ENCODE data around the gene LARP6.
"Not testable (repeated sequence)": the region's sequence is repeated elsewhere in the genome, so short reads cannot be mapped to it uniquely, and the experiment has no call there.

LARP6 gene

DNA sequence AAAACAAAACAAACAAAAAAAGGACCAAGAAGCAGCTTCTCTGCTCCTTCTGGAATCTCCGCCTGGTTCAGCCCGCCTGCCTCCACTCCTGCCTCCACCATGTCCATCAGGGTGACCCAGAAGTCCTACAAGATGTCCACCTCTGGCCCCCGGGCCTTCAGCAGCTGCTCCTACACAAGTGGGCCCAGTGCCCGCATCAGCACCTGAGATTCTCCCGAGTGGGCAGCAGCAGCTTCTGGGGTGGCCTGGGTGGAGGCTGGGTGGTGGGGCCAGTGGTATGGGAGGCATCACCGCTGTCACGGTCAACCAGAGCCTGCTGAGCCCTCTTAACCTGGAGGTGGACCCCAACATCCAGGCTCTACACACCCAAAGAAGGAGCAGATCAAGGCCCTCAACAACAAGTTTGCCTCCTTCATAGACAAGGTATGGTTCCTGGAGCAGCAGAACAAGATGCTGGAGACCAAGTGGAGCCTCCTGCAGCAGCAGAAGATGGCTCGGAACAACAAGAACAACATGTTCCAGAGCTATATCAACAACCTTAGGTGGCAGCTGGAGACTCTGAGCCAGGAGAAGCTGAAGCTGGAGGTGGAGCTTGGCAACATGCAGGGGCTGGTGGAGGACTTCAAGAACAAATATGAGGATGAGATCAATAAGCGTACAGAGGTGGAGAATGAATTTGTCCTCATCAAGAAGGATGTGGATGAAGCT, 4.8 kb upstream of the LARP6 start:
- DNase-seq: not testable (repeated sequence)

DNA sequence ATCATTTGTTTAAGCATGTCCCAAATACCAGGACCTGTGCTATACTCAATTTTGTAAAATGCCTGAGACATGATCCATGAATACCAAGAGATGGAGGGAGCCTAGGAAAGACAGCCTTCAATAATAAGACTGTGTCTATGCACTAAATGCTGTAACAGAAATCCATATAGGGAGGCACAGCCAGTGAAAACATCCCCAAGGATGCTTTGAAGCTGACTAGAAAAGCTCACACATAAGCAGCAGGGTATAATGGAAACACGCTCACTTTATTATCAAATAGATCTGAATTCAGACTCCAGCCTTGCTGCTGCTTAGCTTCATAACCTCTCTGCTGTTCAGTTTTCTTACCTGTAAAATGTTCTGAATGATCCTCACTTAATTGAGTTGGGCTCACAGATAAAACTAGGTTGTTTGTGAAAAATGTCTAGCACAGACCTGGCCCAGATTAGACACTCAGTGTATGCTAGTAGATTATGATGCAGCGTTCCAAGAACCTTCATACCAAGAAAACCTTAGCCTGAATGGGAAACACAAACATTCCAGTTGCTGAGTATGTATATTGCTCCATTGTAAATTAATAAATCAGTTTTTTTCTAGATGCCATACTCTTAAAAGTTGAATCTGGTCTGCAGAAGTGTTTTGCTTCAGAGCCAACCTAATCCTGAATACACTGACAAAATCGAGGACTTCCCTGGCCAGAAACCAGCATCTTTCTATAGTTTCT, 3.8 kb upstream of the LARP6 start:
- DNase-seq: no peak

DNA sequence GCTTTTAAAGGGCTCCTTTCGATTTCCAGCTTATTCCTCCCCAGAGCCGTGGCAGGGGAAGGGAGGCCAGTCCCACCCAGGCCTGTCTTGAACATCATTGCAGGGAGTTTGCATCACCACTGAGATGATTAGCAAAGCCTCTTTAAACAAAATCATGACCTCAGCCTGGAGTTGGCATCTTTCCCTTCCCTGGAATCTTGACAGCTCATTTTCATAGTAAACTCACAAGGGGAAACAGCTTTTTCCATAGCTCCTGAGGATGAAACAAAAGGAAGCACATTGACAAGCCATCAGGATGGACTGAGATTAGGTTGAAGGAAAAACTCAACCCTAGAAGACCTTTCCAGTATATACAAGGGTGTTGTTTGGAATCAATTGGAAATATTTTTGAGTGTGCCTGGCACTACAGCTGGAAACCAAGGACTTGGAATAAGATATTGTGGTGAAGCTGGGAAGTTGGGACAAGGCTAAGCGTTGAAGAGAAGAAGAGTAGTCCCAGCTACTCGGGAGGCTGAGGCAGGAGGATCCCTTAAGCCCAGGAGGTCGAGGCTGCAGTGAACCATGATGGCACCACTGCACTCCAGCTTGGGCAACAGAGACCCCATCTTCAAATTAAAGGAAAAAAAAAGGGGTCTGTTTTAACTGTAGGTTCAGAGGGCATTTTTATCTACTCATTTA, 3.1 kb upstream of the LARP6 start:
- DNase-seq: no peak

DNA sequence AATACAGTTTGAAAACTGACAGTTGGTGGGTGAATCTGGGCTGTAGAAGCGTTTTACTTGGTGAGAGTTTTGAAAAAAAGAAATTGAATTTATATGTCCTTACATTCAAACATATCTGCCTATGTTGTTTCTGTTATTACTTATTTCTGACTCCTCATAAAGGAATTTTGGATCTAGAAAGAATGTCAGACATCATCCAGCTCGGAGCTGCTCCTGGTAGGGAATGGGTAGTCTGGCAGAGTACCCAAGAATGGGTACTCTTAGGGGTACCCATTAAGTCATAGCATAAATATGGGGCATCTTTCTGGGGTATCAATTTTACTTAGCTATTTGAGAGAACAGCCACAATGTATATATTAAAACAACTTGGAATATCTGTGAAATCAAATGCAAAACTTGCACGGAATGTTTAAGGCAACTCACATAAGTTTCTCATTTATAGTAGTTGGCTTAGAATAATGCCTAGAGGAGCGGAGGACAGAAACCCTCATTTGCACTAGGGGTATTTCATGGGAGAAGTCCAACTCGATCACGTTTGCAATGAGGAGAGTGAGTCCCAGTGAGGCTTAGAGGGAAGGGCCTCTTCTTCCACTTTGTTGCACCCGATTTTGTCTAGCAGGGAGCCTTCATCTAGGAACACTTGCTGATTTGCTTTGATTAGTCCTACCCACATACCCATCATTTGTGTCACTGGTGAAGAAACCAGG, 2.4 kb upstream of the LARP6 start:
- no peak for DNase-seq

DNA sequence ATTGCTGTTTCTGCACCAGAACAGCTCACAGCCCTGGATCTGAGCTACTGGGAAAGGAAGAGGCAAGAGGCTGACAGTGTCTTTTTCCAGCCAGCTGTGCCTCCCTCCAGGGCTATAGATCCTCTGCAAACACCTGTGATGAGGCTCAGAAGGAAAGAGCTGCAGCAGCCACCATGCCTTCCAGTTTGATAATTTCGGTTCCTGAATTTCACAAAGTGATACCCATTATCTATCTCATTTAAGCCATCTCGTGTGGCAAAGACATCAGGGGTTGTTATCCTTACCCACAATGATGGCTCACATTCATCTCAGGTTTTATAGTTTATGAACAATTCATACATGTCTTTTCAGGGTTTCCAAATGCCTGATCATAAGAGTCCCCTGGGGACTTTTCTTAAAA, 1.8 kb upstream of the LARP6 start:
- no peak for DNase-seq

DNA sequence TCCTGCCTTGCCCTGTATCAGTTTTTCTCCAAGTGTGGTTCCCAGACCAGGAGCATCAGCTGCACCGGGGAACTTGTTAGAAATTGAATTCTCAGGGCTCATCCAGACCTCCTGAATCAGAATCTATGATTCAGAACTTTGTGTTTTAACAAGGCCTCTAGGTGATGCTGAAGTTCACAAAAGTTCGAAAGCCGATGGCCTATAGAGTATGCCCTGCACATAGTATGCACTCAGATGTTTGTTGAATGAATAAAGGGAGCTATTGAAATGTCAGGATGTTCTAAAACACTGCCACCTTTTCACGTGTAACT, 664 bp upstream of the LARP6 start:
- no peak for DNase-seq

DNA sequence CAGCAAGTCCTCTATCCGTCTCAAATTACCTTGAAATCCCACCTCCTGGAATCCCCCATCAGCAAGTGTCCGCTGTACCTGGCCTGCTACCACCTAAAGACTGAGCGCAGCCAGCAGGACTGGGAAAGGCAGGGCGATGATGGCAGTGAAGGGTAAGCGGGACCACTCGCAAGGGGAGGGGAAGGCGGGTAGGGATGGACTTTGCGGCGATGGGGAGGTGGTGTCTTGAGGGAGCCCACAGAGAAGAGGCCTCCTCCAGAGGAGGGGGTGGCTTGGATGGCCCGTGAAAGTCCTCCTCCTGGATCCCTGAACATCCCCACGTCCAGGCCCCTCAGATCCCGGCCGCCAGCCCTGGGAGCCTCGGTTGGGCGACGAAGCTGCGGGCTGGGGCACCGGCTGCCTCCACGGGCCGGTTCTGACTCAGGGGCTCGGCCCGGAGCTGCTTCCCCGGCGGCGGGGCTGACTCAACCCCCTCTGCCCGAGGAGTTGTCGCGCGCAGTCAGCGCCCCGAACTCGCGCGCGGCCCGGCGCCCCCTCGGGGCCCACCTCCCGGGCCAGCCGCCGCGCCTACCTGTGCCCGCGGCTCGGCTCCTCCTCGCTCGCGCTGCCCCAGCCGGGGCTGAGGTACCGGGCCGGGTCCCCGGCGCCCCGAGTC, 512 bp downstream of the LARP6 start:
- DNase-seq: no peak

DNA sequence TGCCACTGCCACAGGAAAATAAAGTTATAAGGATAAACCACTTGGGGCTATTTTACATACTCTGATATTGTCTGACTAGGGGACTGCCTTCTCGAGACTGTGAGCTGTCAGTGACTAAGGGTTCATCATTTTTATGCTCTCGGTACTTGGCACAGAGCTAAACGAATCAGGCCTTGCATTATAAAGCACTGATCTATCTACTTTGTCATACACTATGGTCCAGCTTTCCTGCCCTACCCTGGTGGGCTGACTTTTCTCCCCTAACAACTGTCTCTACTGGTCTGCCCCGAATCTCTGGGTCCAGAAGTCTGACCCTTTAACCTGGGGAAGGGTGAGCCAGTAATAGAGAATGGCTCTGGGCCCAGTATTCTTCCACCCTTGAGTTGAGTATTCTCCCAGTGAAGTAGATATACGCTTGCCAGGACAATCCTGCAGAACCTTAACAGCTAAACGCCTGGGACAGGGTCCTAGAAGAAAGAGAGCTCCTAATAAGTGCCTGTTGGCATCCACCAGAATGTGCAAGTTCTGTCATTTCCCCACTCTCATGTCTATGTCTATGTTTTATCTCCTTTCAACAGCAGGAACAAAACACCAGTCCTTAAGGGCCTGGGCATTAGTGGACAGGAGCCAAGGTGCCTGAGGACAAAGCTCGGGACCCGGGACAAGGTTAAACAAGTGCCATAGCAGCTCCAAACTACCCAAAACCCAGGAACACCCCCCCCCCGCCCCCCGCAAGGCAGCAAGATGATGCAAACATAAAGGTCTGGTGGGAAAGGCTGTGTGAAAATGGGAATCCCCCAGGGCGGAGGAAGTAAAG, 1.2 kb downstream of the LARP6 start:
- no peak for DNase-seq

DNA sequence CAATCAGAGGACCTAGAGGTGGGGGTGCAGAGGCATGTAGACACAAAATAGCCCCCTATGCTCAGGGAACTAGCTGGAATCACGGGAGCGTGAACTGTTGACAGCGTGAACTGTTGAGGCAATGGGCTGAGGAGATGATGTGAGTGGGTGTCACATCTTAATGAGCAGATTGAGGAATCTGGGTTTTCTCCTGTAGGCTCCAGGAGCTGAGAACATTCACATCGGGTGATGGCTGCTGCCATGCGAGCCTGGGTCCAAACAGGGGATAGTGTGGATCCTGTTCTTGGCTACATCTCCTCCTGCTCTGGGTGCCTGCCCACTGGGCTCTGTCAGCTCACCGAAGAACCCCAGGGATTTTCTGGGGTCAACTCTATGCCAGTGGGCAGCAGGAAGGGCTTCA, 2.1 kb downstream of the LARP6 start:
- DNase-seq: no peak

DNA sequence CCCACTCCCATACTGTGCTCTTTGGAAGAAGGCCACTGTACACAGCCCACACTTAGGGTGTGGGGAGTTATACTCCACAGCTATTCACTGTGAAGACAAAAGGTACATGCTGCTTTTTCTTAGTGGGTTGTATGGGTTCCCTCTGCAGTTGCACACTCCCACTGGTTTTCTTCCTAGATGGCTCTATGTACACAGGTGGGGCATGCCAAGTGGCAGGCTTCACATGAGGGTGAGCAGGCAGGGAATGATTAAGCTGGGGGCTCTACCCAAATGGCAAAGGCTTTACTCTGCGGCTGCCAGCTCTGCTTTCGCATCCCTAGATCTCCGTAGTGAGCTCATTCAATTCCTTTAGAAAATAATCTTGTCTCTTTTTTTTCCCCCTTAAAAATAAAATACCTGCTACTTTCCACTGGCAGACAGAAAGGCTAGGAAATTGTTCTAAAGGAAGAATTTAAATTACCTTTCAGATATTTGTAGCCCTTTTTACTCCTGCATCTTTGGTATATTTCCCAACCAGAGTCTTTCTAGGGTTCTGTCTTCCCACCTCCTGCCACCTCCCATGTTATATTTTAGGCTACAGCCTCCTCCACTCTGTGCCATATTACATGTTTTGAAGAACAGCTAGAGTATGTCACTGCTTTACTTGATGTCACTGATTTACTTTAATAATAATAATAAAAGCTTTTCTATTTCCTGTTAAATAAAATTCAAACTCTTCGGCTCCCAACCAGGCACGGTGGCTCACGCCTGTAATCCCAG, 8.2 kb downstream of the LARP6 start:
- no peak for DNase-seq

DNA sequence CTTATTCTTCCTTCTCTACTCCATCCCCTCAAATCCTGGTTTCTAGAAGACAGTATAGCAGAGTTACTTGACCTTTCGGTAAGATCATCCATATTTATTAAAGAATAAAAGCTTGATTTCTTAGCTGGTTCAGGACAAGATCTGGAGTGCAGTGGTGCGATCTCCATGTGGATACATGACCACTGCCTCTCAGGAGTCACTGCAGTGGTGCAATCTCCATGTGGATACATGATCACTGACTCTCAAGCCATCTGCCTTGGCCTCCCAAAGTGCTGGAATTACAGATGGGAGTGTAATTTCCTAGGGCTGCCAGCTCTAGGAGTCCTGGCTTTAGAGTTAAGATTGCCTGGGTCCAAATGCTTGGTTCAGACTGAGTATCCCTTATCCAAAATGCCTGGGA, 16.5 kb downstream of the LARP6 start:
- DNase-seq: no peak

DNA sequence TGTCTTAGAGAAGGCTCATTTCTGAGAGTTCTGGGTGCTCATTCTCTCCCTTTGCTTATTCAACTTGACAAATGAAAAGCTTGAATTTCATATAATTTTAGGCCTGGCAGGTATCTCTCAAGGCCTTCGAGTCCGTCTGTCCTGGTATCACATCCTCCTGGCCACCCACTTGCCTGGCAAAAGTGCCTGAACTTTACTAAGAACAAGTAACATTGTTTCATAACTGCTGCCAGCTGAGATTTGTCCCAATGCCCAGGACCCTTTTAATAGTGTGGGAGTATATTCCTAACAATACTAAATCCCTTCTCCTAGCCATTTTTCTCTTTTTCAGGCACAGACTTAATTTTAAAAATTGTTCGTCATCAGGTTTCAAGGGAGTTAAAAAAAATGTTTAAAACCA, 18.1 kb downstream of the LARP6 start:
- no peak for DNase-seq

DNA sequence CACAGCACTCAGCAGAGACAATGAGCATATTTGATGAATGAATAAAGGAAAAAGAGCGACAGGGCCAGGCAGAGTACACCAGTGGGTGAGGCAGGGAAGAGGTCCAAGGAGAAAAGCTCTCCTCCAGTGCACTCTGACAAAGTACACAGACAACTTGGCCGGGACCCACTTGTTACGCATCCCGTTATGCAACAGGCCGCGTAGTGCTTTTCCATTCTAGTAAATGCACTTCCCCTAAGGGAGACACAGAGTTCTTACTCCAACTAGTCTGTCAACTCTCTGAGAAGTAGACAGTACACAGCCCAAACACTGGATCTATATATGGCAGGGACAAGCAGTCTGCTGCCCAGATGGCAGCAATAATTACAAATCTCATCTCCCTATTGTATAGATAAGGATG, 18.5 kb downstream of the LARP6 start:
- no peak for DNase-seq

DNA sequence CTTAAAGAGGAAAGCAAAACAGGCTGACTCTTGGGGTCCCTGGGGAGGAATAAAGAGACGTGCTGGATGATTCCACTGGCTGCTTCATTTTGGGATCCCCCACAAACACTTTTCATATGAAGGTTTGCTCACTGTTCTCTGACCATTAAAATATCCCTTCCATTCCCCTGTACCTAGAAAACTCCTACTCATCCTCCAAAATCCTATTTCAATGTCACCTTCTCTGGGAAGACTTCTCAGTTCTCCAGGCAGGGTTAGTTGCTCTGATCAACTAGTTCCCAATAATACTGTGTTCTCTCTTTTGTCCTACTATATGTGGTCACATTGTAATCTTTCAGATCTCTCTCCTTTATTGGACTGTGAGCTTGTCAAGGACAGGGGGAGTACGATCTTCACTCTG, 19.0 kb downstream of the LARP6 start:
- DNase-seq: no peak

DNA sequence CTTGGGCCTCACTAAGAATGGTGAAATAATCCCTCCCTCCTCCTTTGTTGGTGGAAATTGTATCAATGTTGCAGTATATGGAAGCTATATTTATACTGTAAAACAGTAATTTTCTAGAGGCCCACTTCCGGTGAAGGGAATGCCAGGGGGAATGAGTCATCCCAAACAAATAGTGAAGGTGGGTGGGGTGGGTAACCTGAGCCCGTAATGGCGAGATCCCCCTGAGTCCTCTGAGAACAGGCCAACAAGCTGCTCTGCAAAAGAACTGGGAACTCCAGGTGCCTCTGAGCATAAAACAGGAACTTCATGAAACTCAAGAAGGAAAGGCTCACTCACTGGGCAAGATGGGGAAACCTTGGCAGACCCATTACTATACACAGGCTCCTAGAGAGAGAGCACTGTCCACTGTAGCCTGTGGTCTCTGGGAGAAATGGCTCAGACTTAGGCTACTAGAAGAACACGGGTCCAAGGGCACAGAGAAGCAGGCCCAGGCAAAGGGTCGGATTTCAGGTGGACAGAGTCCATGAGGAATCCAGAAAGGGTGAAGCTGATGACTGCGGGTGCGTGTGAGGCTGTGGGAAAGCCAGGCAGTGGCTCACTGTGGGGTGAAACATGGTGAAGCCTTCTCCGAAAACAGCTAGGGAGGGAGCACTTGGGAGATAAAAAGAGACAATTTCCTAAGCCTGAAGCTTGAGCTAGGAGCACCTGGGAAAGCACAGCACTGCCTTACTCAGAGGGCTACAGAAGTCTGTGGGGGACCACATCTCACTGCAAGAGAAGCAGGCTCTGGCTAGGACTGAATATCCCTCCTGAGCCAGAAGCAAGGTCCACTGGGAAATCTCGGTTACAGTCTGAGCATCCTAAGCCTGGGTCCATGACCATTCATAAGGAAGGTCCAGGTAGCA, 19.8 kb downstream of the LARP6 start:
- peak; percentile 24 for DNase-seq

DNA sequence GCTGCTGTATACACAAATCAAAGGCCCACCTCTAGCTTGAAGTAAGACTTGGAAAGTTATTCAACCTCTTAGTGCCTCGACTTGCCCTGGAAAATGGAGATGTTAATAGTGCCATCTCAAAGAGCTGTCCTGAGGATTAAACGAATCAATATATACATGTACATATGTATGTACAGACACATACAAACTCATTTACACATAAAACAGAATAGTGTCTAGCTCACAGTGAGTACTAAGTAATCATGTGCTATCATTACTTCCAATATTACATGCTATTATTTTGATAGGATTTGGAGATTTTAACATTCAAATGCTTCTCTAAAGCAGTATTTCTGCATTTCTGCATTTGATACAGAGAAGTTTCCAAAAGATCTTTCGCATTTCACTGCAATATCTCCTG, 20.5 kb downstream of the LARP6 start:
- DNase-seq: no peak

DNA sequence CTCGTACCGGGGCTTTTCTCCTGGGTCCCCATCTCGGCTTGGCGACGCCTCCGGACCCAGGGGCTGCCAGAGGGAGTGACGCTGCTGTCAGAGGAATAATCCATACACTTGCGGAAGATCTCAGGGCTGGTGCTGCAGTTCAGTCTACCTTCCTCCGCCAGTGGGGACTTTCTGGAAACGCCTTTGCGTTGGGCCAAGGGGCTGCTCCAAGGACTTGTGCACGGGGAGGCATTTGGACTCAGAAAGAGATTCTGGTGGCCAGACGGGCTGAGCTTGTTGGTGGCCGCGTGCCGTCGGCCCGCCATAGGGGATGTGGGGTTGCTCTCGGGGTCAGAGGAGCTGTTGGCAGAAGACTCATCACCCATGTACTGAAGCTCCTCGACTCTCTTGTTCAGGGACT, 21.8 kb downstream of the LARP6 start:
- DNase-seq: no peak

DNA sequence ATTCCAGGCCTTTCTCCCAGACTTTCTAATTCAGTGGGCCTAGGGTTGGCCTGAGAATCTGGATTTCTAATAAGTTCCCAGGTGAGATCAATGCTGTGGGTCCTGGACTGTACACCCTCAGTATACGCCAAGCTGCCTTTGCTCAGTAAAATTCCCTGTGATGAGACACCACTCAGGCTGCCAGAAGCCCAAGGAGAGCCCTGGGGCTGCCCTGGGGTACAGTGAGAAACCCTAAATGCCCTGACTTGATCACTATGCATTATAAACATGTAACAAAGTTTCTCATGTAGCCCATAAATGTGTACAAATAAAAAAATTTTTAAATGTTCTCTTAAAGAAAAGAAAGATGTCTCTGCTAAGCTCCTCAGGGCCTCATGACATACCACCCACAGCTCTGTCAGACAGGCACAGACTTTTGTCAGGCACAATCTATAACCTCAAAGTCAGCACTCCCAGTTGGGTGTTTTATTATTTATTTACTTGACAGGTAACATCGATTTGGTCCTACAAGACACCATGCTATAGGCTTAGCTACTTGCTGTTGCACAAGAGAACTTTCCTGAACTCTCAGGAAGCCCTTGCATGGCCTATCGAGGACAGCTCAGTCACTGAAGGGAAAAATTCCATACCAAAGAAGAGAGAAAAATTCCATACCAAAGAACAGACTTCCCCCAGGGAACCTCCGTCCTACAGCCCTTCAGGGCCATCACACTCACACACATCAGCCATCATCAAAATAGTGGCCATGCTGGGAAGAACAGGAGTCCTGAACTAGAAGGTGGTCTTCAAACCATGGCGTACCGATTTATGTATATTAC, 22.7 kb downstream of the LARP6 start:
- no peak for DNase-seq

DNA sequence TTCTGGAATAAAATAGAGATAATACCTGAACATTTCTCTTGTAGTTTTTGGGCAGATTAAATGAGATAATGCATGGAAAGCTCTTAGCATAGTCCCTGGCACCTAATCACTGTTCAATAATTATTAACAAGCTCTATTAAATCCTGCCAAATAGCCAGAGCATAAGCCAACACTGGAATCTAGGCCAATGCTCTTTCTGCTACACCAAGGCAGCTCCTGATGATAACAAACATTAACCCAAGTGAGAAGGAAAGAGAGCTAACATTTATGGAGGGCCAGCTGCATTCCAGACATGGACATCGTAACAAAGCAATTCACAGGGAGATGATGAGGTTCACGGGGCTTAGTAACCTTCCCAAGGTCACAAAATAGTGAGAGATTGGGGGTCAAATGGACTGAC, 23.3 kb downstream of the LARP6 start:
- no peak for DNase-seq
